ENCODE results near the gene NHERF2.

Gene NHERF2

DNA sequence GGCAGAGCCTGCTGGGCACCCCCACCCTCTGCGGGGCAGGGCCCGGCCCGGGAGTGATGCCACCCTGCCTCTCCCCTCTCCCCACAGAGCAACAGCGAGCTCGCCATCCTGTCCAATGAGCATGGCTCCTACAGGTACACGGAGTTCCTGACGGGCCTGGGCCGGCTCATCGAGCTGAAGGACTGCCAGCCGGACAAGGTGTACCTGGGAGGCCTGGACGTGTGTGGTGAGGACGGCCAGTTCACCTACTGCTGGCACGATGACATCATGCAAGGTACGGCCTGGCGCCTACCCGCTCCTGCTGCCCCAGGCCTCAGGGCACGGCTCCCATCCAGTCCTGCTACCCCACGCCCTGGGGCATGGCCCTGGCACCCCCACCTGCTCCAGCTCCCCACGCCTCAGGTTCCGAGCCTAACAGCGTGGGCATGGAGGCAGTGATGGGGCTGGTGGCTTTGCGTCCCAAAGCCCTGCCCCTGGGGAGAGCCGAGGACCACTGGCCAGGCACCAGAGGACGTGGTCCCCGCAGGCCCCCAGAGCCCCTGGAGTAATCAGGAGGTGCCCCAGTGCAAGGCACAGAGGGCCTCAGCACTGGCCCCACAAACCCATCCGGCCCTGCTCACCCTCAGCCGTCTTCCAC, 59.5 kb downstream of the NHERF2 start:
- DNase-seq: no peak

DNA sequence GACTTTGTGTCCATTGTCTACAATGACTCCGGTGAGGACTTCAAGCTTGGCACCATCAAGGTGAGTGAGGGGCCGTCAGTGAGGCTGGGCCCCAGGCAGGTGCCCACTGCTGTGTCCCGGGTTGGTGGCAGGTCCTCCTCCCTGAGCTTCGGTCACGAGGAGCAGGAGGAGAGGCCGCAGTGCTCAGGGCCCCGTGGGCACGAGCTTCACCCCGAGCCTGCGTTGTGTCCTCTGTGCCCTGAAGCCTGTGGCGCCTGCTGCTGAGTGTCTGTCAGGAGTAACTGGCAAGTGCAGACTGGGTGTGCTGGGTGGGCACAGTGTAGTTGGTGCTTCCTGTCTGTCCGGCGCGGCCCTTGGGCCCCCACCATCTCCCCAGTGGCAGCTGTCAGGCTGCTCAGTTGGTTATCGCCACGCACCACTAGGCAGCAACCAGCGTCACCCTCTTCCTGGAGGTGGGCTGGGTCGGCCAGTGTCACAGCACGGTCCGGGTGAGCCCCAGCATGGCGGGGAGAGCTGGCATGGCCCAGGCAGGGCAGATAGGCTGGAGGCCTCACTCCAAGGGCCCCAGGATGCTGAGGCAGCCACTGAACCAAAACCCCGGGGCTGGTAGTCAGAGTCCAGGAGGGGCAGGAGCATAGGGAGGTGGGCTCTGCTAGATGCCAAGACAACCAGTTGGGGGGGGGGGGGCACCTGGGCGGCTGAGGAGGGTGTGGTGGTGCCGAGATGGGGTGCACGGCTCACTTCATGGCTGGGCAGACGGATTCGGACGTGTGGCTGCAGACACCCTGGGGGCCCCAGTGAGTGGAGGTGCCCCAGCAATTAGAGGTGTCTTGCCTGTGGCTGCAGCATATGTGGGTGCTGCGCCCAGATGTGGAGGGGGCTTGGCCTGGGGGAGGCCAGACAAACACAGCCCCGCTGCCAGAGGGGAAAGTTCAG, 60.4 kb downstream of the NHERF2 start:
- no peak for DNase-seq

DNA sequence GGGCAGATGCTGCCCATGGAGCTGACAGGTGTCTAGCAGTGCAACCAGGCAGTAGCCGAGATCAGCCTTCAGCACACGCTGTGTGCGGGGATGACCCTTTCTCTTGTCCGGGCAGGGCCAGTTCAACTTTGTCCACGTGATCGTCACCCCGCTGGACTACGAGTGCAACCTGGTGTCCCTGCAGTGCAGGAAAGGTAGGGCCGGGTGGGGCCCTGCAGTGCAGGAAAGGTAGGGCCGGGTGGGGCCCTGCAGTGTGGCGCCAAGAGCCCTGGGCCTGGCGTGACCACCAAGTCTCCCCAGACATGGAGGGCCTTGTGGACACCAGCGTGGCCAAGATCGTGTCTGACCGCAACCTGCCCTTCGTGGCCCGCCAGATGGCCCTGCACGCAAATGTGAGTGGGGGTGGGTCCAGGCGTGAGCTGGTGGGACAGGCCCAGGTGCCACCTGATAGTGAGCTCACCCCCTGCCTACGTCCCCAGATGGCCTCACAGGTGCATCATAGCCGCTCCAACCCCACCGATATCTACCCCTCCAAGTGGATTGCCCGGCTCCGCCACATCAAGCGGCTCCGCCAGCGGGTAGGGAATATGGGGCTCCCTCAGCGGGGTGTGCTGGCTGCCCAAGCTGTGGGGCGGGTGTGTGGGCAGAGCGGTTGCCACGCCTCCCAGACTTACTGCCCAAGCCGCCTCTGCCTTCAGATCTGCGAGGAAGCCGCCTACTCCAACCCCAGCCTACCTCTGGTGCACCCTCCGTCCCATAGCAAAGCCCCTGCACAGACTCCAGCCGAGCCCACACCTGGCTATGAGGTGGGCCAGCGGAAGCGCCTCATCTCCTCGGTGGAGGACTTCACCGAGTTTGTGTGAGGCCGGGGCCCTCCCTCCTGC, 61.3 kb downstream of the NHERF2 start:
- no peak for DNase-seq
